LNCAP (cell line): Measurements from ENCODE around the gene GORASP1.

ENCODE experiments used
- CTCF ChIP-seq: fragments of 450-650 bp; IDR thresholded peaks from 2 replicates; pipeline ENCODE4 v1.5.1; 2017; ENCODE audit warnings: mild to moderate bottlenecking

Gene GORASP1

GRCh38 chr3:39101022-39101689, 6.3 kb downstream of the GORASP1 start:
- peak; percentile 75 for TF ChIP-seq CTCF

- no peak for TF ChIP-seq CTCF
Measured at GRCh38 chr3:39100500-39100886, 6.9 kb downstream of the GORASP1 start.

- no peak for TF ChIP-seq CTCF
Measured at GRCh38 chr3:39099738-39100499, 7.5 kb downstream of the GORASP1 start.

- TF ChIP-seq CTCF: no peak
Measured at GRCh38 chr3:39099242-39099641, 8.2 kb downstream of the GORASP1 start.

GRCh38 chr3:39098473-39099000, 8.9 kb downstream of the GORASP1 start:
- TF ChIP-seq CTCF: no peak

- TF ChIP-seq CTCF: no peak
Measured at GRCh38 chr3:39097716-39098472, 9.5 kb downstream of the GORASP1 start.

- no peak for TF ChIP-seq CTCF
Measured at GRCh38 chr3:39096775-39097174, 10.7 kb downstream of the GORASP1 start.
